Measurements from ENCODE around the gene SYNJ1.

DNA sequence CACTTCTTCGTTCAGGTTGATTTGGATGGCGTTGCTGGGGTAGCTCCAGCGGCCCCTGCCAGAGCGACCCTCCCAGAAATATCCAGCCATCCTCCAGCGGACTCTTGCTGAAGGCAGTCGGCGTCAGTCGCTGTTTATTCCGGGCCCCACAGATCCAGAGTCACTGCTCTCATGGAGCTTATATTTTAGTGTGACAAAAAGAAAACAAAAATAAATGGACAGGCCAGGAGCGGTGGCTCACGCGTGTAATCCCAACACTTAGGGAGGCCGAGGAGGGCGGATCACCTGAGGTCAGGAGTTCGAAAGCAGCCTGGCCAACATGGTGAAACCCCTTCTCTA is 114.8 kb downstream of the SYNJ1 start:
- TF ChIP-seq SIN3A (IDR thresholded peaks at IDR 0.05; ENCODE audit: borderline replicate concordance, insufficient read depth, low read length) (no peak), TAF1 (IDR thresholded peaks at IDR 0.05; ENCODE audit: borderline replicate concordance, insufficient read depth, low read length) (no peak), POLR2AphosphoS5 (IDR thresholded peaks at IDR 0.05; ENCODE audit: low read depth, low read length) (no peak), FOXP2 (optimal IDR thresholded peaks at IDR 0.05; ENCODE audit: borderline replicate concordance, extremely low read depth, extremely low read length, insufficient read depth) (no peak)
- TF ChIP-seq, protein P1, sequence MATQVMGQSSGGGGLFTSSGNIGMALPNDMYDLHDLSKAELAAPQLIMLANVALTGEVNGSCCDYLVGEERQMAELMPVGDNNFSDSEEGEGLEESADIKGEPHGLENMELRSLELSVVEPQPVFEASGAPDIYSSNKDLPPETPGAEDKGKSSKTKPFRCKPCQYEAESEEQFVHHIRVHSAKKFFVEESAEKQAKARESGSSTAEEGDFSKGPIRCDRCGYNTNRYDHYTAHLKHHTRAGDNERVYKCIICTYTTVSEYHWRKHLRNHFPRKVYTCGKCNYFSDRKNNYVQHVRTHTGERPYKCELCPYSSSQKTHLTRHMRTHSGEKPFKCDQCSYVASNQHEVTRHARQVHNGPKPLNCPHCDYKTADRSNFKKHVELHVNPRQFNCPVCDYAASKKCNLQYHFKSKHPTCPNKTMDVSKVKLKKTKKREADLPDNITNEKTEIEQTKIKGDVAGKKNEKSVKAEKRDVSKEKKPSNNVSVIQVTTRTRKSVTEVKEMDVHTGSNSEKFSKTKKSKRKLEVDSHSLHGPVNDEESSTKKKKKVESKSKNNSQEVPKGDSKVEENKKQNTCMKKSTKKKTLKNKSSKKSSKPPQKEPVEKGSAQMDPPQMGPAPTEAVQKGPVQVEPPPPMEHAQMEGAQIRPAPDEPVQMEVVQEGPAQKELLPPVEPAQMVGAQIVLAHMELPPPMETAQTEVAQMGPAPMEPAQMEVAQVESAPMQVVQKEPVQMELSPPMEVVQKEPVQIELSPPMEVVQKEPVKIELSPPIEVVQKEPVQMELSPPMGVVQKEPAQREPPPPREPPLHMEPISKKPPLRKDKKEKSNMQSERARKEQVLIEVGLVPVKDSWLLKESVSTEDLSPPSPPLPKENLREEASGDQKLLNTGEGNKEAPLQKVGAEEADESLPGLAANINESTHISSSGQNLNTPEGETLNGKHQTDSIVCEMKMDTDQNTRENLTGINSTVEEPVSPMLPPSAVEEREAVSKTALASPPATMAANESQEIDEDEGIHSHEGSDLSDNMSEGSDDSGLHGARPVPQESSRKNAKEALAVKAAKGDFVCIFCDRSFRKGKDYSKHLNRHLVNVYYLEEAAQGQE (IDR thresholded peaks at IDR 0.05; ENCODE audit: insufficient read depth in 1 of 2, low read depth in 2 of 2, low read length in 2 of 2) = no peak

Data from PFSK-1 (cell line).